Heart left ventricle (tissue), 16 donors: ENCODE results near the gene LTBR. TPM values are rescaled to one million over a fixed set of nuclear protein-coding genes. Genes with fewer than 3 reads are reported as not detected.

ENCODE experiments used
- ATAC-seq, 4 donors: fragments of 200-7000 bp; cut with Tn5 transposase; one replicate each; pipeline ENCODE4 v1.9.1; 2020 to 2022; ENCODE audit warnings: moderate library complexity in 4 of 4, mild to moderate bottlenecking in 3 of 4, moderate number of reproducible peaks in 1 of 4
- DNase-seq, 5 donors: peaks; one replicate each; pipeline ENCODE4 v3.0.0-alpha.2; 2020
- H3K27ac ChIP-seq, 12 donors: fragments of 200-600 bp; sonication (generic) in 4 of 12; one replicate each; pipeline versions ENCODE4 v1.5.0 to v1.8.0; 2016 to 2022; ENCODE audit warnings: mild to moderate bottlenecking in 2 of 12
- H3K27me3 ChIP-seq, 9 donors: fragments of 200-600 bp; sonication (generic) in 2 of 9; one replicate each; pipeline versions ENCODE4 v1.5.1 to v1.8.0; 2016 to 2022; ENCODE audit warnings: mild to moderate bottlenecking in 3 of 9
- H3K36me3 ChIP-seq, 9 donors: fragments of 200-600 bp; sonication (generic) in 2 of 9; one replicate each; pipeline versions ENCODE4 v1.5.0 to v1.8.0; 2018 to 2022; ENCODE audit warnings: mild to moderate bottlenecking in 2 of 9
- H3K4me1 ChIP-seq, 12 donors: fragments of 200-600 bp; sonication (generic) in 4 of 12; one replicate each; pipeline versions ENCODE4 v1.5.0 to v1.8.0; 2016 to 2022; ENCODE audit warnings: mild to moderate bottlenecking in 3 of 12
- H3K4me3 ChIP-seq, 12 donors: fragments of 200-600 bp; sonication (generic) in 4 of 12; one replicate each; pipeline versions ENCODE4 v1.5.0 to v1.8.0; 2017 to 2022; ENCODE audit warnings: mild to moderate bottlenecking in 9 of 12, moderate library complexity in 4 of 12
- H3K9me3 ChIP-seq, 12 donors: fragments of 200-600 bp; sonication (generic) in 4 of 12; one replicate each; pipeline versions ENCODE4 v1.5.0 to v1.8.0; 2016 to 2022; ENCODE audit warnings: mild to moderate bottlenecking in 1 of 12
- CTCF ChIP-seq, 12 donors: fragments of 200-600 bp; sonication (generic) in 4 of 12; IDR thresholded peaks; one replicate each; pipeline versions ENCODE4 v1.5.0 to v1.8.0; 2018 to 2022; ENCODE audit warnings: antibody characterized with exemption in 12 of 12, mild to moderate bottlenecking in 5 of 12
- POLR2A ChIP-seq, 2 donors: fragments of 450-650 bp; IDR thresholded peaks; one replicate each; pipeline ENCODE4 v1.6.1; 2017; ENCODE audit warnings: antibody characterized with exemption in 2 of 2, mild to moderate bottlenecking in 2 of 2, moderate library complexity in 2 of 2
- WGBS, 4 donors: extraction: QIAGEN DNeasy Blood & Tissue Kit in 2 of 4; methylation state at CpG; one replicate each; pipeline versions ENCODE4 v1.1.5 to v1.1.7; 2013 to 2018; 5-methylcytosine and 5-hydroxymethylcytosine counted together
- intact Hi-C, 10 donors: fragments of 100-400 bp; cut with DNase I; formaldehyde crosslinking; loops; one replicate each; pipeline versions ENCODE4 v1.11.1 to v1.14.2; 2022
- polyA plus RNA-seq, 2 donors: library from polyadenylated mRNA; stranded (reverse); fragments of 200-250 nt; gene quantifications; one replicate each; pipeline ENCODE4 v1.2.3, GENCODE V29; 2013
- total RNA-seq, 9 donors: library from RNA; depleted of rRNA in 2 of 9; stranded (reverse); fragments of >200 nt in 2 of 9; fragmentation: NEBNext Ultra II Directional in 3 of 9; extraction: Animal tissue kit (Norgen Biotek cat#: 25700) in 3 of 9; gene quantifications; one replicate each; pipeline versions ENCODE4 v1.1.0 to v1.2.4, GENCODE V29; 2016 to 2023
- donor health status: ischemic (EF 13 %, LVEDD 7.1; RV severe dilation, severe dysfunction).
- donor health status: healthy with polysubstance abuse.
- donor health status: DM: no; HTN: yes; CAD: no.
- donor health status: DM: no; HTN: no; CAD: no.
- donor health status: ischemic (EF 25% LVEDD 6.9; RV normal size, moderate dysfunction).
- donor health status: ischemic (EF 25% LVEDD 5.7; RV mildly dilated, moderate dysfunction).
- donor health status: healthy.
- donor health status: DM: yes; HTN: yes; CAD: no.
- donor health status: ischemic (EF 35%, LVEDD 5.7; RV mildly dilated, moderate dysfunction).
- donor health status: nonischemic (EF 11% LVEDD 7.7; RV severe dilation, severe dysfunction).
- donor health status: DM: yes; HTN: yes; CAD: no.
- donor health status: PGD.
- donor health status: ischemic (EF 29% LVEDD 5.4; RV normal size, mild dysfunction).
- donor health status: nonischemic (EF 23%, LVEDD 6.1; RV moderate dilation, normal function).

Gene LTBR
- total and polyA plus RNA-seq, 11 donors = 16.0 to 83.4 (median 26.2) TPM

- H3K27ac ChIP-seq = peak overlapping the region in 10 of 12 donors; percentile 8 to 81 (median 56)
- DNase-seq (peak; percentile 58 to 86 (median 69)), ATAC-seq (peak; percentile 72 to 91 (median 88))
- TF ChIP-seq CTCF (IDR thresholded peaks at IDR 0.05) (no peak), POLR2A (IDR thresholded peaks at IDR 0.05) (no peak)
- intact Hi-C loops = no loop called here
- H3K36me3 ChIP-seq = no peaks in the 10 kb centered on the region
- no peaks in the 10 kb centered on the region for H3K9me3 ChIP-seq
- H3K4me3 ChIP-seq = peak overlapping the region in 9 of 12 donors; percentile 20 to 51 (median 34)
- no peaks in the 10 kb centered on the region for H3K27me3 ChIP-seq
- peaks cover 0 to 25% (median 5%) of the 10 kb centered on the region in 12 donors for H3K4me1 ChIP-seq
- WGBS, 4 donors = 35 to 46% (median 40%) methylated on average over 19 of the region's 19 CpGs
Measured at GRCh38 chr12:6430124-6430989, 46.4 kb downstream of the LTBR start.

GRCh38 chr12:6432991-6433390 is 49.0 kb downstream of the LTBR start:
- WGBS, 4 donors = 72 to 86% (median 83%) methylated on average over 5 of the region's 5 CpGs
- H3K4me1 ChIP-seq = peaks cover 0 to 16% (median 5%) of the 10 kb centered on the region in 12 donors
- no peak for TF ChIP-seq CTCF (IDR thresholded peaks at IDR 0.05)
- TF ChIP-seq POLR2A (IDR thresholded peaks at IDR 0.05) = no peak
- no peaks in the 10 kb centered on the region for H3K9me3 ChIP-seq
- DNase-seq (no peak), ATAC-seq (no peak)
- no peaks in the 10 kb centered on the region for H3K36me3 ChIP-seq
- no peaks in the 10 kb centered on the region for H3K27me3 ChIP-seq
- intact Hi-C loops = no loop called here
- no peak overlapping the region for H3K4me3 ChIP-seq
- no peak overlapping the region for H3K27ac ChIP-seq

GRCh38 chr12:6434205-6435140 is 50.5 kb downstream of the LTBR start:
- intact Hi-C loops = no loop called here
- 82 to 86% (median 85%) methylated on average over 15 to 17 of the region's 17 CpGs for WGBS, 4 donors

More at GRCh38 chr12:6434205-6435140, 50.5 kb downstream of the LTBR start:
- Histone ChIP-seq H3K9me3 (no peaks in the 10 kb centered on the region), H3K27ac (peak overlapping the region in 1 of 12 donors; percentile 9), H3K36me3 (peaks cover 0 to 3% (median 0%) of the 10 kb centered on the region in 9 donors), H3K27me3 (no peaks in the 10 kb centered on the region), H3K4me1 (peaks cover 0 to 16% (median 5%) of the 10 kb centered on the region in 12 donors), H3K4me3 (no peak overlapping the region)
- no peak for DNase-seq
- ATAC-seq = no peak
- TF ChIP-seq CTCF (IDR thresholded peaks at IDR 0.05) (no peak), POLR2A (IDR thresholded peaks at IDR 0.05) (no peak)
